ENCODE measurements around the gene RNF141. TPM values are rescaled to one million over a fixed set of nuclear protein-coding genes. Genes with fewer than 3 reads are reported as not detected.

The RNF141 gene
- total and polyA plus RNA-seq, 10 of the 15 experiments (the other 5 are each of a cell fraction or from before 2014, with no cell fraction given): 7.6 to 36.8 (median 13.6) TPM

DNA sequence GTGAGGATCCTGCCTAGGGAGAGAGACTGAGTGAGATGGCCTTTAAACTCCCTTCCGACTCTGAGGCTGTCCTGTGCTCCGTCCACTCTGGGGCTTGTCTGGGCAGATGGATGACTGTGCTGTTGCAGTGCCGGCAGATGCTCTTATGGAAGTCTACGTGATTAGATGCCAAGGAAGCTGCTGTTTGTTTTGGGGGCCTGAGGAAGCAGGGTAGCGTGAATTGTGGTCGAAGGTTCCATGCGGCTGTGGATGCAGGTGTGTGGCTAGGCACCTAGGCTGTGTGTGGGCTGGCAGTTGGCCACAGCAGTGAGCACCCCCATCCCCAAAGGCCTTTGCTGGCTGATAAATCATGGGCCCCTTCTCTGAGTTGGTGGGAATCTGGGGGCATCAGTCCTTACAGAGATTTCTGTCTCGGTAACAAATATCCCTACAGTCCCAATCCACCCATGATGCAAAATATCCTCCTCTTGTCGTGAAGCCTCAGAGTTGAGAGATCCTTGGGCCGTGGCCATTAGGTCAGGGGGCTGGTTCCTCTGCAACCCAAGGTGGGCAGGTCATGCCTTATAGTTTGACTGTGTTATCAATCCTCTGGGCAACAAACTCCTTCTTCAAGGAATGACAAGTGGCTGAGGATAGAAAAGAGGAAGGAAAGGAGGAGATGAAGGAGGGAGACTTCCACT, 54.7 kb downstream of the RNF141 start:
- in situ Hi-C loops (cut with MboI): no loop called here
- POLR2A ChIA-PET: no interaction called here
- BruUV-seq (replicated peaks): no TSS peak
- SMC1A ChIA-PET (ENCODE audit: uncharacterized antibody, unreplicated experiment): interaction anchor here (1.0 to 1.2 kb wide), 2 partner anchors 80 to 120 kb away, joined by 3 read pairs; no protein-coding TSS in a partner anchor
- no peaks in the 10 kb centered on the region for H3K79me2 ChIP-seq (ENCODE audit: control insufficient read depth, insufficient read depth, low read length)
- no peak for TF ChIP-seq KLF5 (IDR thresholded peaks at IDR 0.05; ENCODE audit: partially characterized antibody)
- TF ChIP-seq FOXM1 (IDR thresholded peaks at IDR 0.05; ENCODE audit: low read depth, low read length): no peak
- no peak for TF ChIP-seq ZNF384 (IDR thresholded peaks at IDR 0.05; ENCODE audit: borderline replicate concordance, low read depth, low read length)
- TF ChIP-seq ESRRA (IDR thresholded peaks at IDR 0.05; ENCODE audit: low read length): no peak
- no peak for TF ChIP-seq YY1 (IDR thresholded peaks at IDR 0.05; ENCODE audit: low read depth, low read length)
- TF ChIP-seq TARDBP (IDR thresholded peaks at IDR 0.05; ENCODE audit: borderline replicate concordance): no peak
- TF ChIP-seq BRCA1 (IDR thresholded peaks at IDR 0.05; ENCODE audit: low read depth, low read length): no peak
- TF ChIP-seq TBL1XR1 (IDR thresholded peaks at IDR 0.05; ENCODE audit: low read depth, low read length): no peak
- TF ChIP-seq, protein P1, sequence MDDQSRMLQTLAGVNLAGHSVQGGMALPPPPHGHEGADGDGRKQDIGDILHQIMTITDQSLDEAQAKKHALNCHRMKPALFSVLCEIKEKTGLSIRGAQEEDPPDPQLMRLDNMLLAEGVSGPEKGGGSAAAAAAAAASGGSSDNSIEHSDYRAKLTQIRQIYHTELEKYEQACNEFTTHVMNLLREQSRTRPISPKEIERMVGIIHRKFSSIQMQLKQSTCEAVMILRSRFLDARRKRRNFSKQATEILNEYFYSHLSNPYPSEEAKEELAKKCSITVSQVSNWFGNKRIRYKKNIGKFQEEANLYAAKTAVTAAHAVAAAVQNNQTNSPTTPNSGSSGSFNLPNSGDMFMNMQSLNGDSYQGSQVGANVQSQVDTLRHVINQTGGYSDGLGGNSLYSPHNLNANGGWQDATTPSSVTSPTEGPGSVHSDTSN (IDR thresholded peaks at IDR 0.05; ENCODE audit: insufficient replicate concordance, low read depth, low read length): no peak
- TF ChIP-seq CBX5 (IDR thresholded peaks at IDR 0.05; ENCODE audit: low read depth): no peak
- no peak for TF ChIP-seq RUNX3 (IDR thresholded peaks at IDR 0.05; ENCODE audit: low read length)
- TF ChIP-seq MXI1 (IDR thresholded peaks at IDR 0.05; ENCODE audit: low read depth, low read length): no peak
- TF ChIP-seq CEBPB (IDR thresholded peaks at IDR 0.05; ENCODE audit: borderline replicate concordance in 1 of 2, low read depth in 2 of 2, low read length in 2 of 2): no peak
- peaks cover 14% of the 10 kb centered on the region for H3K4me1 ChIP-seq (ENCODE audit: control insufficient read depth, insufficient read depth, low read length)
- intact Hi-C loops (cut with micrococcal nuclease; ENCODE audit: unreplicated experiment): no loop called here
- H4K20me1 ChIP-seq (ENCODE audit: control insufficient read depth, insufficient read depth): no peaks in the 10 kb centered on the region
- CTCF ChIA-PET: interaction anchor here (0.9 kb wide), 1 partner anchor 55 kb away, joined by 4 read pairs; the partner anchor contains the start of gene RNF141
- H3K9me3 ChIP-seq (replicated peaks; ENCODE audit: control insufficient read depth, insufficient read depth, low read length): no peaks in the 10 kb centered on the region; the same call in 2 of the 3 replicates
- no peak overlapping the region for H2AFZ ChIP-seq (ENCODE audit: control insufficient read depth, low read depth, low read length)
- no peak overlapping the region for H3K27ac ChIP-seq (ENCODE audit: control insufficient read depth, insufficient read depth)
- H3K9ac ChIP-seq (ENCODE audit: control insufficient read depth, insufficient read depth, low read length): no peak overlapping the region
- ATAC-seq: no peak
- no peak overlapping the region for H3K4me3 ChIP-seq
- H3K27me3 ChIP-seq (replicated peaks in 1 of 2; ENCODE audit: control insufficient read depth in 2 of 2, insufficient read depth in 2 of 2, low read length in 1 of 2): no peaks in the 10 kb centered on the region
- no peak for DNase-seq (ENCODE audit: low read depth, low spot score)
- no peak overlapping the region for H3K4me2 ChIP-seq (ENCODE audit: control insufficient read depth, insufficient read depth)
- no peak for FAIRE-seq
- H3K36me3 ChIP-seq (ENCODE audit: control insufficient read depth in 2 of 2, insufficient read depth in 2 of 2, low read length in 1 of 2): peaks cover 0 to 3% of the 10 kb centered on the region in 2 experiments; a peak in 3 of 4 replicates
- 59% methylated on average over 10 of the region's 10 CpGs for WGBS (ENCODE audit: insufficient coverage, insufficient replicate concordance, low lambda C conversion rate, missing lambda C conversion rate)
- RAD21 ChIA-PET (ENCODE audit: unreplicated experiment): interaction anchor here (1.4 to 4.7 kb wide), 2 partner anchors 29 to 35 kb away, joined by 3 to 63 read pairs; partner anchors contain the start of gene AMPD3

Data from GM12878 (cell line).